A673 (cell line): Measurements from ENCODE around the gene NDE1.

Experiments
- EZH2 ChIP-seq: fragments of 200-600 bp; sonication (generic); IDR thresholded peaks from 2 replicates; pipeline ENCODE4 v1.6.1; 2017; ENCODE audit warnings: borderline replicate concordance, low read depth, mild to moderate bottlenecking, mixed read lengths, antibody characterized with exemption, low read length; ENCODE audit not compliant: poor library complexity, severe bottlenecking
- TF ChIP-seq, protein P1 (sequence below): fragments of 300-800, 200-600 bp; sonication (generic); conservative IDR thresholded peaks from 2 replicates; pipeline ENCODE4 v1.5.1; 2017; ENCODE audit warnings: low read depth, mild to moderate bottlenecking, antibody characterized with exemption, low read length, moderate library complexity, mixed read lengths

- TF ChIP-seq, protein P1, sequence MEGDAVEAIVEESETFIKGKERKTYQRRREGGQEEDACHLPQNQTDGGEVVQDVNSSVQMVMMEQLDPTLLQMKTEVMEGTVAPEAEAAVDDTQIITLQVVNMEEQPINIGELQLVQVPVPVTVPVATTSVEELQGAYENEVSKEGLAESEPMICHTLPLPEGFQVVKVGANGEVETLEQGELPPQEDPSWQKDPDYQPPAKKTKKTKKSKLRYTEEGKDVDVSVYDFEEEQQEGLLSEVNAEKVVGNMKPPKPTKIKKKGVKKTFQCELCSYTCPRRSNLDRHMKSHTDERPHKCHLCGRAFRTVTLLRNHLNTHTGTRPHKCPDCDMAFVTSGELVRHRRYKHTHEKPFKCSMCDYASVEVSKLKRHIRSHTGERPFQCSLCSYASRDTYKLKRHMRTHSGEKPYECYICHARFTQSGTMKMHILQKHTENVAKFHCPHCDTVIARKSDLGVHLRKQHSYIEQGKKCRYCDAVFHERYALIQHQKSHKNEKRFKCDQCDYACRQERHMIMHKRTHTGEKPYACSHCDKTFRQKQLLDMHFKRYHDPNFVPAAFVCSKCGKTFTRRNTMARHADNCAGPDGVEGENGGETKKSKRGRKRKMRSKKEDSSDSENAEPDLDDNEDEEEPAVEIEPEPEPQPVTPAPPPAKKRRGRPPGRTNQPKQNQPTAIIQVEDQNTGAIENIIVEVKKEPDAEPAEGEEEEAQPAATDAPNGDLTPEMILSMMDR = no peak
- TF ChIP-seq EZH2 = no peak
Measured at GRCh38 chr16:15775209-15775608, 125.2 kb downstream of the NDE1 start.
